SK-N-SH (cell line): ENCODE measurements around the gene GRK5. TPM values are rescaled to one million over a fixed set of nuclear protein-coding genes. Genes with fewer than 3 reads are reported as not detected.
"Not testable (repeated sequence)": the region's sequence is repeated elsewhere in the genome, so short reads cannot be mapped to it uniquely, and the experiment has no call there.

Experiments used
- CTCF ChIA-PET: fragments of 300-600, 350-600 bp; formaldehyde crosslinking; extraction: SDS; loops from one replicate; lab custom pipeline; 2021; lab: Yijun Ruan, JAX
- POLR2A ChIA-PET: fragments of 350-600 bp; sonication (Branson Sonifier 250); formaldehyde crosslinking; extraction: SDS; loops from one replicate; lab custom pipeline; 2020; ENCODE audit warnings: antibody characterized with exemption, inconsistent platforms; lab: Yijun Ruan, JAX
- DNase-seq: peaks from one replicate; pipeline ENCODE4 v3.0.0; 2012
- H2AFZ ChIP-seq: fragments of 200-600 bp; sonication (generic); 2 replicates; pipeline ENCODE4 v1.8.1; 2016; ENCODE audit warnings: antibody characterized with exemption, mild to moderate bottlenecking, low read depth
- H3F3A ChIP-seq: fragments of 200-600 bp; sonication (generic); replicated peaks from 2 replicates; pipeline ENCODE3; 2016; ENCODE audit warnings: antibody characterized with exemption, mild to moderate bottlenecking; ENCODE audit not compliant: insufficient read depth
- H3K27ac ChIP-seq, 2 experiments: fragments of 200-500 bp in 1 of 2; fragments of 200-600 bp in 1 of 2; sonication (Bioruptor generic) in 1 of 2; sonication (generic), shearing (Covaris generic) in 1 of 2; 2 replicates each; pipeline versions ENCODE4 v1.5.1 to v1.6.1; 2014 to 2016; ENCODE audit warnings: low read depth in 2 of 2, inconsistent platforms in 1 of 2, low read length in 1 of 2, mild to moderate bottlenecking in 1 of 2, mixed read lengths in 1 of 2
- H3K27me3 ChIP-seq: fragments of 200-600 bp; sonication (generic), shearing (Covaris generic); 2 replicates; pipeline ENCODE4 v1.6.1; 2016; ENCODE audit warnings: mixed run types; ENCODE audit not compliant: insufficient read depth
- H3K36me3 ChIP-seq, 2 experiments: fragments of 200-500 bp in 1 of 2; fragments of 200-600 bp in 1 of 2; sonication (Bioruptor generic) in 1 of 2; sonication (generic) in 1 of 2; replicated peaks in 1 of 2; 2 replicates each; pipeline versions ENCODE3 to v1.5.1; 2014 to 2016; ENCODE audit warnings: low read length in 1 of 2, mild to moderate bottlenecking in 1 of 2; ENCODE audit not compliant: insufficient read depth in 2 of 2, control insufficient read depth in 1 of 2
- H3K4me1 ChIP-seq, 2 experiments: fragments of 200-500 bp in 1 of 2; fragments of 200-600 bp in 1 of 2; sonication (Bioruptor generic) in 1 of 2; sonication (generic), shearing (Covaris generic) in 1 of 2; 2 replicates each; pipeline versions ENCODE4 v1.5.1 to v1.6.1; 2014 to 2016; ENCODE audit warnings: low read depth in 1 of 2, low read length in 1 of 2, mixed run types in 1 of 2; ENCODE audit not compliant: insufficient read depth in 2 of 2, control insufficient read depth in 1 of 2
- H3K4me2 ChIP-seq: fragments of 200-600 bp; sonication (generic), shearing (Covaris generic); 2 replicates; pipeline ENCODE4 v1.6.1; 2017; ENCODE audit warnings: mixed run types
- H3K4me3 ChIP-seq, 2 experiments: fragments of 200-500 bp in 1 of 2; fragments of 200-600 bp in 1 of 2; sonication (Bioruptor generic) in 1 of 2; sonication (generic), shearing (Covaris generic) in 1 of 2; 2 replicates each; pipeline versions ENCODE4 v1.5.1 to v1.8.1; 2014 to 2016; ENCODE audit warnings: low read depth in 2 of 2, inconsistent platforms in 1 of 2, low read length in 1 of 2, mild to moderate bottlenecking in 1 of 2, mixed read lengths in 1 of 2, moderate library complexity in 1 of 2
- H3K79me2 ChIP-seq: fragments of 200-600 bp; sonication (generic); 2 replicates; pipeline ENCODE4 v1.8.1; 2017; ENCODE audit warnings: mild to moderate bottlenecking; ENCODE audit not compliant: insufficient read depth
- H3K9ac ChIP-seq: fragments of 200-600 bp; sonication (generic); 2 replicates; pipeline ENCODE4 v1.6.1; 2017; ENCODE audit warnings: mixed run types
- H3K9me2 ChIP-seq: fragments of 200-600 bp; sonication (generic); 2 replicates; pipeline ENCODE4 v1.6.1; 2017; ENCODE audit warnings: mixed run types
- H3K9me3 ChIP-seq: fragments of 200-600 bp; sonication (generic); 2 replicates; pipeline ENCODE4 v1.6.1; 2017; ENCODE audit warnings: mixed run types, mild to moderate bottlenecking, moderate library complexity
- H4K20me1 ChIP-seq: fragments of 200-600 bp; sonication (generic); 2 replicates; pipeline ENCODE4 v1.6.1; 2017; ENCODE audit warnings: mild to moderate bottlenecking, mixed run types; ENCODE audit not compliant: insufficient read depth
- EZH2phosphoT487 ChIP-seq: fragments of 200-600 bp; sonication (generic); IDR thresholded peaks from 2 replicates; pipeline ENCODE4 v1.6.1; 2017; ENCODE audit warnings: low read depth, mixed run types, mild to moderate bottlenecking, antibody characterized with exemption, moderate library complexity, borderline replicate concordance
- FOSL2 ChIP-seq: IDR thresholded peaks from 2 replicates; pipeline ENCODE4 v1.4.0; 2012; ENCODE audit warnings: low read depth, mild to moderate bottlenecking, moderate library complexity, borderline replicate concordance
- FOXJ3 ChIP-seq: sonication (generic); formaldehyde crosslinking; IDR thresholded peaks from 2 replicates; pipeline ENCODE4 v1.5.1; 2020; ENCODE audit warnings: mild to moderate bottlenecking, missing genetic modification reagents
- GATA2 ChIP-seq: sonication (generic); formaldehyde crosslinking; IDR thresholded peaks from 2 replicates; pipeline ENCODE4 v1.5.0; 2020; ENCODE audit warnings: mild to moderate bottlenecking, missing genetic modification reagents
- MEF2A ChIP-seq: IDR thresholded peaks from 2 replicates; pipeline ENCODE4 v1.4.0; 2012; ENCODE audit warnings: low read depth, borderline replicate concordance
- MXI1 ChIP-seq: IDR thresholded peaks from 2 replicates; pipeline ENCODE4 v1.6.1; 2012; ENCODE audit warnings: mild to moderate bottlenecking, low read depth, low read length, improper control_type of control experiment
- PBX3 ChIP-seq: IDR thresholded peaks from 2 replicates; pipeline ENCODE4; 2012
- RFX5 ChIP-seq: IDR thresholded peaks from 2 replicates; pipeline ENCODE4 v1.6.1; 2012; ENCODE audit warnings: mild to moderate bottlenecking, improper control_type of control experiment, low read length
- TEAD4 ChIP-seq: IDR thresholded peaks from 2 replicates; pipeline ENCODE4 v1.4.0; 2012; ENCODE audit warnings: mild to moderate bottlenecking, borderline replicate concordance; ENCODE audit not compliant: insufficient read depth
- USF2 ChIP-seq: fragments of 150-350 bp; IDR thresholded peaks from 2 replicates; pipeline ENCODE4 v1.6.1; 2017; ENCODE audit warnings: antibody characterized with exemption, low read length, low read depth, borderline replicate concordance
- YY1 ChIP-seq: IDR thresholded peaks from 2 replicates; pipeline ENCODE4 v1.4.0; 2012; ENCODE audit warnings: low read depth, mild to moderate bottlenecking
- WGBS: methylation state at CpG from one replicate; pipeline ENCODE4 v1.1.6; 2017; ENCODE audit warnings: low lambda C conversion rate; 5-methylcytosine and 5-hydroxymethylcytosine counted together
- polyA plus RNA-seq, 3 experiments: library from polyadenylated mRNA; depleted of rRNA; stranded (reverse); fragments of >200 nt; gene quantifications; 2 replicates each; pipeline ENCODE4 v1.2.3, GENCODE V29; 2012
- TF ChIP-seq, protein P1 (sequence below): IDR thresholded peaks from 2 replicates; pipeline ENCODE4 v1.6.1; 2012; ENCODE audit warnings: mild to moderate bottlenecking, low read depth, low read length, moderate library complexity
- TF ChIP-seq, protein P2 (sequence below): IDR thresholded peaks from 2 replicates; pipeline ENCODE4 v1.4.0; 2012; ENCODE audit warnings: low read depth
- TF ChIP-seq, protein P3 (sequence below): IDR thresholded peaks from 2 replicates; pipeline ENCODE4 v1.4.0; 2012; ENCODE audit warnings: low read depth, borderline replicate concordance

Gene GRK5
- polyA plus RNA-seq, 1 of the 3 experiments (the other 2 are of a cell fraction): 12.1 TPM

GRCh38 chr10:119462773-119463172, 255.4 kb downstream of the GRK5 start:
- TF ChIP-seq, protein P1, sequence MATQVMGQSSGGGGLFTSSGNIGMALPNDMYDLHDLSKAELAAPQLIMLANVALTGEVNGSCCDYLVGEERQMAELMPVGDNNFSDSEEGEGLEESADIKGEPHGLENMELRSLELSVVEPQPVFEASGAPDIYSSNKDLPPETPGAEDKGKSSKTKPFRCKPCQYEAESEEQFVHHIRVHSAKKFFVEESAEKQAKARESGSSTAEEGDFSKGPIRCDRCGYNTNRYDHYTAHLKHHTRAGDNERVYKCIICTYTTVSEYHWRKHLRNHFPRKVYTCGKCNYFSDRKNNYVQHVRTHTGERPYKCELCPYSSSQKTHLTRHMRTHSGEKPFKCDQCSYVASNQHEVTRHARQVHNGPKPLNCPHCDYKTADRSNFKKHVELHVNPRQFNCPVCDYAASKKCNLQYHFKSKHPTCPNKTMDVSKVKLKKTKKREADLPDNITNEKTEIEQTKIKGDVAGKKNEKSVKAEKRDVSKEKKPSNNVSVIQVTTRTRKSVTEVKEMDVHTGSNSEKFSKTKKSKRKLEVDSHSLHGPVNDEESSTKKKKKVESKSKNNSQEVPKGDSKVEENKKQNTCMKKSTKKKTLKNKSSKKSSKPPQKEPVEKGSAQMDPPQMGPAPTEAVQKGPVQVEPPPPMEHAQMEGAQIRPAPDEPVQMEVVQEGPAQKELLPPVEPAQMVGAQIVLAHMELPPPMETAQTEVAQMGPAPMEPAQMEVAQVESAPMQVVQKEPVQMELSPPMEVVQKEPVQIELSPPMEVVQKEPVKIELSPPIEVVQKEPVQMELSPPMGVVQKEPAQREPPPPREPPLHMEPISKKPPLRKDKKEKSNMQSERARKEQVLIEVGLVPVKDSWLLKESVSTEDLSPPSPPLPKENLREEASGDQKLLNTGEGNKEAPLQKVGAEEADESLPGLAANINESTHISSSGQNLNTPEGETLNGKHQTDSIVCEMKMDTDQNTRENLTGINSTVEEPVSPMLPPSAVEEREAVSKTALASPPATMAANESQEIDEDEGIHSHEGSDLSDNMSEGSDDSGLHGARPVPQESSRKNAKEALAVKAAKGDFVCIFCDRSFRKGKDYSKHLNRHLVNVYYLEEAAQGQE: no peak
- TF ChIP-seq MEF2A (no peak), TEAD4 (no peak), EZH2phosphoT487 (no peak), GATA2 (no peak), FOXJ3 (CRISPR knock-in tag) (no peak), FOSL2 (no peak), RFX5 (no peak), USF2 (no peak), YY1 (no peak), PBX3 (no peak), MXI1 (no peak)
- TF ChIP-seq, protein P2, sequence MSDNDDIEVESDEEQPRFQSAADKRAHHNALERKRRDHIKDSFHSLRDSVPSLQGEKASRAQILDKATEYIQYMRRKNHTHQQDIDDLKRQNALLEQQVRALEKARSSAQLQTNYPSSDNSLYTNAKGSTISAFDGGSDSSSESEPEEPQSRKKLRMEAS: no peak
- TF ChIP-seq, protein P3, sequence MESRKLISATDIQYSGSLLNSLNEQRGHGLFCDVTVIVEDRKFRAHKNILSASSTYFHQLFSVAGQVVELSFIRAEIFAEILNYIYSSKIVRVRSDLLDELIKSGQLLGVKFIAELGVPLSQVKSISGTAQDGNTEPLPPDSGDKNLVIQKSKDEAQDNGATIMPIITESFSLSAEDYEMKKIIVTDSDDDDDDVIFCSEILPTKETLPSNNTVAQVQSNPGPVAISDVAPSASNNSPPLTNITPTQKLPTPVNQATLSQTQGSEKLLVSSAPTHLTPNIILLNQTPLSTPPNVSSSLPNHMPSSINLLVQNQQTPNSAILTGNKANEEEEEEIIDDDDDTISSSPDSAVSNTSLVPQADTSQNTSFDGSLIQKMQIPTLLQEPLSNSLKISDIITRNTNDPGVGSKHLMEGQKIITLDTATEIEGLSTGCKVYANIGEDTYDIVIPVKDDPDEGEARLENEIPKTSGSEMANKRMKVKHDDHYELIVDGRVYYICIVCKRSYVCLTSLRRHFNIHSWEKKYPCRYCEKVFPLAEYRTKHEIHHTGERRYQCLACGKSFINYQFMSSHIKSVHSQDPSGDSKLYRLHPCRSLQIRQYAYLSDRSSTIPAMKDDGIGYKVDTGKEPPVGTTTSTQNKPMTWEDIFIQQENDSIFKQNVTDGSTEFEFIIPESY: no peak
- Histone ChIP-seq H3K27ac (no peak overlapping the region), H3K79me2 (no peaks in the 10 kb centered on the region), H3K9ac (no peak overlapping the region), H3K4me1 (no peaks in the 10 kb centered on the region), H3K9me2 (no peaks in the 10 kb centered on the region), H2AFZ (no peak overlapping the region), H3F3A (no peaks in the 10 kb centered on the region), H3K9me3 (no peaks in the 10 kb centered on the region), H3K4me2 (no peak overlapping the region), H3K4me3 (no peak overlapping the region), H3K36me3 (no peaks in the 10 kb centered on the region), H4K20me1 (no peaks in the 10 kb centered on the region), H3K27me3 (no peaks in the 10 kb centered on the region; the same call in 1 of the 2 replicates)
- ChIA-PET CTCF (no interaction called here), POLR2A (no interaction called here)
- DNase-seq: no peak
- WGBS: 60% methylated on average over 4 of the region's 4 CpGs

- H3K4me2 ChIP-seq, H3K9me2 ChIP-seq, H3K36me3 ChIP-seq, H2AFZ ChIP-seq, H3F3A ChIP-seq, H3K4me3 ChIP-seq, H3K4me1 ChIP-seq, POLR2A ChIA-PET, H3K9ac ChIP-seq, H3K27ac ChIP-seq, H3K79me2 ChIP-seq, H3K27me3 ChIP-seq, H3K9me3 ChIP-seq, DNase-seq, H4K20me1 ChIP-seq: not testable (repeated sequence)
- 32% methylated on average over 2 of the region's 2 CpGs for WGBS
- CTCF ChIA-PET: interaction anchor here (1.4 kb wide), 1 partner anchor 19 kb away, joined by 4 read pairs; no protein-coding TSS in a partner anchor
Measured at GRCh38 chr10:119463195-119463594, 255.8 kb downstream of the GRK5 start.
